ENCODE measurements around the gene VPS54. TPM values are rescaled to one million over a fixed set of nuclear protein-coding genes. Genes with fewer than 3 reads are reported as not detected.

VPS54 gene
- total RNA-seq, 1 donor from 2014 or later, result 28.2 TPM

DNA sequence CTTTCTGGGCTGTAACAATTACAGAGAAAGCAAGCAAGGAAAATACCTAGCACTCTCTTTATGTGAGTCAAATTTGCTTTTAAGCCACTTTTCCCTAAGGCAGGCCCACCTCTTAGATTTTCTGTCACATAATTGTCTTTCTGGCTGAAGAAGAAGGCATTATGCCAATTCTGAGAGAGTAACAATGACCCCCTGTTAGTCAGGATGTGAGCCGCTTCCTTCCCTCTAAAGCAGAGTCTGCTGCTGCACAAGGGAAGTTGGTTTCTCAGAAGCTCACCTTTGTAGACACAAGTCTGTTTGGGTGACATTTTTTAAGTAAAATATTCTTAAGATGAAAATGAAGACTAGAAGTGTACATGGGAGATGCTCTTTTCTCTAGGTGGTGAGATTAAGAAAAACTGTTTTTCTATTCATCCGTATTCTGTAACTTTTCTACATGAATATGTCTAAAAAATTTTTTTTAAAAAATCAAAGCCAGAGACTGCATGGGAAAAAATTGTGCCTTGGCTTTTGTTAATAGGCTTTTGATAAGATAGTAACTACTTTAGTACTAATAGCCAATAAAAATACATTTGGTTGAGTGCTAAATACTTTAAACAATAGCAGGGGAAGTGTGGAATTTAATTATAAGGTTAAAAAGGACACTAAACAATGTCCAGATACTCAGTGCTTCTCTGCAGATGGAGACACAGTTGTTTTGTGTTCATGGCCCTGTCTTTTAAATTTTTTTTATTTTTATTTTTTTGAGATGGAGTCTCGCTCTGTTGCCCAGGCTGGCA lies 33.4 kb upstream of the VPS54 start:
- DNase-seq (ENCODE audit: low spot score, unreplicated experiment), result no peak
- H3K27me3 Mint-ChIP-seq, result no peaks in the 10 kb centered on the region
- H3K36me3 Mint-ChIP-seq (ENCODE audit: insufficient read depth), result no peaks in the 10 kb centered on the region
- peaks cover 8% of the 10 kb centered on the region for H3K4me1 Mint-ChIP-seq (ENCODE audit: low read depth)
- no peak overlapping the region for H3K27ac Mint-ChIP-seq
- H3K4me3 Mint-ChIP-seq (ENCODE audit: low read depth), result no peak overlapping the region
- H3K9me3 Mint-ChIP-seq (ENCODE audit: low read depth), result no peaks in the 10 kb centered on the region
- TF ChIP-seq, protein P1, sequence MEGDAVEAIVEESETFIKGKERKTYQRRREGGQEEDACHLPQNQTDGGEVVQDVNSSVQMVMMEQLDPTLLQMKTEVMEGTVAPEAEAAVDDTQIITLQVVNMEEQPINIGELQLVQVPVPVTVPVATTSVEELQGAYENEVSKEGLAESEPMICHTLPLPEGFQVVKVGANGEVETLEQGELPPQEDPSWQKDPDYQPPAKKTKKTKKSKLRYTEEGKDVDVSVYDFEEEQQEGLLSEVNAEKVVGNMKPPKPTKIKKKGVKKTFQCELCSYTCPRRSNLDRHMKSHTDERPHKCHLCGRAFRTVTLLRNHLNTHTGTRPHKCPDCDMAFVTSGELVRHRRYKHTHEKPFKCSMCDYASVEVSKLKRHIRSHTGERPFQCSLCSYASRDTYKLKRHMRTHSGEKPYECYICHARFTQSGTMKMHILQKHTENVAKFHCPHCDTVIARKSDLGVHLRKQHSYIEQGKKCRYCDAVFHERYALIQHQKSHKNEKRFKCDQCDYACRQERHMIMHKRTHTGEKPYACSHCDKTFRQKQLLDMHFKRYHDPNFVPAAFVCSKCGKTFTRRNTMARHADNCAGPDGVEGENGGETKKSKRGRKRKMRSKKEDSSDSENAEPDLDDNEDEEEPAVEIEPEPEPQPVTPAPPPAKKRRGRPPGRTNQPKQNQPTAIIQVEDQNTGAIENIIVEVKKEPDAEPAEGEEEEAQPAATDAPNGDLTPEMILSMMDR (IDR thresholded peaks at IDR 0.05; ENCODE audit: unreplicated experiment), result no peak

DNA sequence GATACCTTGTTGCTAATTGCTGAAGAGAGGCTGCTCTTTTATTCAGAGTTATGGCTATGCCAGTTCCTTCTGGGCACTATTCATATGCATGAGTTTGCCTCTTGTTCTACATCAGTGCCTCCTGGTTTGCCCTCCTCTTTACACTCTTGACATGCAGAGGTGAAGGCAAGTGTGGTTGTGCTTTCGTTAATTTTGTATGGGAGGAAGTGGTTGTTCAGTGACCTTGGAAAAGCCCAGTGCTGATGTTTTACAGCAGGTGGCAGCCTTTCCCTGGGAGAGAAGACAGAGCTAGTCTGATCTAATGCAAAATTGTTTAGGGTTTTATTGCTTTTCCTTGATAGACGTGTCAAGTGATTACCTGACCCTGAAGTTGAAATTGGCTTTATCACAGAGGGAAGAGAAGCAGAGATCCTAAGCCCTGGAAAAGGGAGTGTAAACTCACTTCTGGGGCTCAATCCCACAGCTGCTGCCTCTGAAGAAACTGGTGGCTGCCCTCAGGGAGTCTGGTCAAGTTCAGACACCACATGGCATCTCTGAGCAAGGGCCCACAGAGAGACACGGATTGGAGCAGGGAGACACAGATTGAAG lies 30.5 kb upstream of the VPS54 start:
- no peaks in the 10 kb centered on the region for H3K27me3 Mint-ChIP-seq
- no peaks in the 10 kb centered on the region for H3K9me3 Mint-ChIP-seq (ENCODE audit: low read depth)
- DNase-seq (ENCODE audit: low spot score, unreplicated experiment), result peak; percentile 23
- no peaks in the 10 kb centered on the region for H3K36me3 Mint-ChIP-seq (ENCODE audit: insufficient read depth)
- TF ChIP-seq, protein P1 (IDR thresholded peaks at IDR 0.05; ENCODE audit: unreplicated experiment), result peak; percentile 78
- H3K27ac Mint-ChIP-seq, result no peak overlapping the region
- H3K4me3 Mint-ChIP-seq (ENCODE audit: low read depth), result no peak overlapping the region
- peaks cover 6% of the 10 kb centered on the region for H3K4me1 Mint-ChIP-seq (ENCODE audit: low read depth)

DNA sequence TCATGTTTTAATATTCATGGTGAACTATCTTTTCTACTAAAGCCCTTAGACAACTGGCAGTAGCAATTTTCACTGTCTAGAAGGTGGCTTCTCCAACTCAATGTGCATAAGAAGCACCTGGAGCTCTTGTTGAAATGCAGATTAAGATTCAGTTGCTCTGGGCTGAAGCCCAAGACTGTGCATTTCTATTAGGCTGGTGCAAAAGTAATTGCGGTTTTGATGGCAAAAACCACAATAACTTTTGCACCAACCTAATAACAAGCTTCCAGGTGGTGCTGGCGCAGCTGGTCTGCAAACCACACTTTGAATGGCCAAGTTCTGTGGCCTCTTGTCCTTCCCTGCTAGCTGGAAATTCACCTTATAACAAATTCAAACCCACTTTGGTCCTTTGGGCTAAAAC lies 26.7 kb upstream of the VPS54 start:
- no peak for DNase-seq (ENCODE audit: low spot score, unreplicated experiment)
- Mint-ChIP-seq H3K36me3 (ENCODE audit: insufficient read depth) (no peaks in the 10 kb centered on the region), H3K27ac (no peak overlapping the region), H3K4me3 (ENCODE audit: low read depth) (no peak overlapping the region), H3K4me1 (ENCODE audit: low read depth) (peaks cover 3% of the 10 kb centered on the region), H3K9me3 (ENCODE audit: low read depth) (peaks cover 3% of the 10 kb centered on the region), H3K27me3 (no peaks in the 10 kb centered on the region)
- TF ChIP-seq, protein P1 (IDR thresholded peaks at IDR 0.05; ENCODE audit: unreplicated experiment), result no peak

DNA sequence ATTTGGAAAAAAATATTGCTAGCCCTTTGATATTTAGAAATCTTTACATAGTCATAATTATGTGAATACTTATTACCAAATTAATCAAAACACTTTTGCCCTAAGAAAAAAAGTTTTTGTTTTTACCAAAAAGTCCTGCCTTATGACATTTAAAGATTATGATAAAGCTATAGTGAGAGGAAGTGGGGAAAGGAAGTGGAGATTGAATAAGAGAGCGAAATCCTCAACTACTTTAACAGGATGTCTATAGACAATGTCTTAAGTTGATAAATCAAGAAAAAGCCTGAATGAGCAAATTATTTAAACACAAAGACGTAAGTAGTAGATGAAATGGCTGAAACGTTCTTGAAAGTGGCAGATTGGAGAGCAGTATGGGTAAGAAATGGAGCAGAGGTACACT lies 20.9 kb upstream of the VPS54 start:
- TF ChIP-seq, protein P1 (IDR thresholded peaks at IDR 0.05; ENCODE audit: unreplicated experiment), result no peak
- Mint-ChIP-seq H3K36me3 (ENCODE audit: insufficient read depth) (no peaks in the 10 kb centered on the region), H3K9me3 (ENCODE audit: low read depth) (peaks cover 3% of the 10 kb centered on the region), H3K27me3 (no peaks in the 10 kb centered on the region), H3K4me3 (ENCODE audit: low read depth) (no peak overlapping the region), H3K27ac (no peak overlapping the region), H3K4me1 (ENCODE audit: low read depth) (peaks cover 6% of the 10 kb centered on the region)
- DNase-seq (ENCODE audit: low spot score, unreplicated experiment), result no peak

DNA sequence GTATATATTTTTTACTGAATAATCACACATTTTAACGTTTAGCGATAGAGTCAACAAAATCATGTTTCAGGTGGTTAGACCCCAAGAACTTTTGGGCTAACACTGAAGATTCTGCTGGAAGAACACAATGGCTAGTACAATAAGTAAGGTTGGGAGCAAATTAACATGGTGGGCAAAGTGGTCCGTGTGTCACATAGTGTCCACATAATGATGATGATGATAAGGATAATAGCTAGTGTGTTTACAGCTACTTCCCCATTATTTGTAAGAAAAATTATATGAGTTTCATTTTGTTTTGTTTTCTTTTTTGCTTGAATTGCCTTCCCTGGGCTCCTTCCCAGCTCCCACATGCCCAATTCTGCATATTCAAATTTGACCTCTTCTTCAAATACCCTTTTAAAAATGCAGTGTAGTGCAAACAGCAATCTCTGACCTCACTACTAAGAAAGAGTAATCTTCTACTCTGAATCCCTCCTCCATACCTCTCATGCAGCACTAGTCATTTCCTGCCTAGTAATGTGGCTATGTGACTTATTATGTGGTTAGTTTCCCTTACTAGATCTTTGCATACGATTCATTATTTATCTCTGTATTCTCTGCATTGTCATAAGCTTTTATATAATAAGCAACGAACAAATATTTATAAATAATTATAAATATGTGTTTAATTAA lies 16.9 kb upstream of the VPS54 start:
- Mint-ChIP-seq H3K27ac (no peak overlapping the region), H3K27me3 (no peaks in the 10 kb centered on the region), H3K4me1 (ENCODE audit: low read depth) (peaks cover 6% of the 10 kb centered on the region), H3K4me3 (ENCODE audit: low read depth) (no peak overlapping the region), H3K36me3 (ENCODE audit: insufficient read depth) (no peaks in the 10 kb centered on the region), H3K9me3 (ENCODE audit: low read depth) (no peaks in the 10 kb centered on the region)
- TF ChIP-seq, protein P1 (IDR thresholded peaks at IDR 0.05; ENCODE audit: unreplicated experiment), result no peak
- DNase-seq (ENCODE audit: low spot score, unreplicated experiment), result no peak
